HCT116 (cell line): Measurements from ENCODE around the gene ZNF784. TPM values are rescaled to one million over a fixed set of nuclear protein-coding genes. Genes with fewer than 3 reads are reported as not detected.

Experiments
- ATAC-seq: fragments of 200-7000 bp; cut with Tn5 transposase; 2 replicates; pipeline ENCODE4 v1.9.1; 2020; ENCODE audit warnings: mild to moderate bottlenecking, moderate library complexity
- BruUV-seq: library from RNA; stranded (reverse); fragments of 400-500 nt; replicated peaks from 2 replicates; lab custom pipeline; 2021; lab: Mats Ljungman, UMichigan
- CTCF ChIA-PET: fragments of 300-600 bp; sonication (Branson Sonifier 250); formaldehyde crosslinking; loops from one replicate; lab custom pipeline; 2021; ENCODE audit warnings: antibody characterized with exemption; lab: Charles Lee
- POLR2A ChIA-PET: fragments of 300-600, 350-600 bp; sonication (Branson Sonifier 250); formaldehyde crosslinking; loops from one replicate; lab custom pipeline; 2021; ENCODE audit warnings: antibody characterized with exemption; lab: Charles Lee
- RAD21 ChIA-PET, 2 experiments: fragments of 300-600 bp; sonication (Branson Sonifier 250); formaldehyde crosslinking; loops; one replicate each; lab custom pipeline; 2023; ENCODE audit warnings: low total read pairs in 2 of 2; ENCODE audit not compliant: uncharacterized antibody in 2 of 2, unreplicated experiment in 2 of 2, low non-redundant PET in 1 of 2; lab: Charles Lee
- DNase-seq: peaks from one replicate; pipeline ENCODE4 v3.0.0-alpha.2; 2010; ENCODE audit warnings: low read depth, low spot score
- H2AFZ ChIP-seq: fragments of 200-600 bp; shearing (Covaris generic), sonication (generic); 2 replicates; pipeline ENCODE4 v1.6.1; 2017; ENCODE audit warnings: low read depth, mixed run types, mixed read lengths, antibody characterized with exemption, low read length; ENCODE audit not compliant: poor library complexity, severe bottlenecking
- H3K27ac ChIP-seq: 2 replicates; pipeline ENCODE4 v1.5.1; 2012; ENCODE audit warnings: low read depth, low read length
- H3K27me3 ChIP-seq: fragments of 200-600 bp; sonication (generic); 2 replicates; pipeline ENCODE4 v1.6.1; 2016; ENCODE audit warnings: mixed run types, low read length, mixed read lengths; ENCODE audit not compliant: insufficient read depth
- H3K36me3 ChIP-seq, 2 experiments: fragments of 200-500 bp in 1 of 2; fragments of 200-600 bp in 1 of 2; sonication (Bioruptor generic) in 1 of 2; sonication (generic) in 1 of 2; 2 replicates each; pipeline versions ENCODE4 v1.5.1 to v1.6.1; 2014 to 2016; ENCODE audit warnings: low read length in 2 of 2, inconsistent platforms in 1 of 2, mixed read lengths in 1 of 2, mixed run types in 1 of 2; ENCODE audit not compliant: insufficient read depth in 2 of 2, control insufficient read depth in 1 of 2
- H3K4me1 ChIP-seq, 2 experiments: fragments of 200-600 bp in 1 of 2; sonication (generic) in 1 of 2; 2 replicates each; pipeline versions ENCODE4 v1.5.1 to v1.6.1; 2012 to 2017; ENCODE audit warnings: low read length in 2 of 2, inconsistent platforms in 1 of 2, mild to moderate bottlenecking in 1 of 2, mixed read lengths in 1 of 2, mixed run types in 1 of 2, moderate library complexity in 1 of 2; ENCODE audit not compliant: insufficient read depth in 2 of 2, control insufficient read depth in 1 of 2
- H3K4me2 ChIP-seq: fragments of 200-600 bp; sonication (generic); 2 replicates; pipeline ENCODE4 v1.6.1; 2017; ENCODE audit warnings: mixed run types, low read length, mixed read lengths
- H3K4me3 ChIP-seq, 2 experiments: fragments of 200-600 bp in 1 of 2; sonication (generic) in 1 of 2; replicated peaks in 1 of 2; 2 replicates each; pipeline ENCODE4 v1.5.1; 2011 to 2016; ENCODE audit warnings: low read length in 2 of 2, control low read depth in 1 of 2, low read depth in 1 of 2, mild to moderate bottlenecking in 1 of 2, mixed read lengths in 1 of 2, mixed run types in 1 of 2
- H3K79me2 ChIP-seq: fragments of 200-600 bp; sonication (generic); 2 replicates; pipeline ENCODE4 v1.6.1; 2017; ENCODE audit warnings: mild to moderate bottlenecking, mixed run types, low read length, moderate library complexity, mixed read lengths; ENCODE audit not compliant: insufficient read depth
- H3K9ac ChIP-seq: fragments of 200-600 bp; sonication (generic); 2 replicates; pipeline ENCODE4 v1.6.1; 2016; ENCODE audit warnings: low read length, mixed read lengths
- H3K9me2 ChIP-seq: fragments of 200-600 bp; sonication (generic), shearing (Covaris generic); 2 replicates; pipeline ENCODE4 v1.6.1; 2017; ENCODE audit warnings: mixed run types, mild to moderate bottlenecking, moderate library complexity; ENCODE audit not compliant: insufficient read depth
- H3K9me3 ChIP-seq, 2 experiments: fragments of 200-500 bp in 1 of 2; fragments of 200-600 bp in 1 of 2; sonication (Bioruptor generic) in 1 of 2; sonication (generic) in 1 of 2; 2 replicates each; pipeline ENCODE4 v1.6.1; 2014 to 2017; ENCODE audit warnings: low read length in 2 of 2, mixed read lengths in 2 of 2, inconsistent platforms in 1 of 2, low read depth in 1 of 2, mild to moderate bottlenecking in 1 of 2, mixed run types in 1 of 2, moderate library complexity in 1 of 2; ENCODE audit not compliant: control insufficient read depth in 1 of 2, insufficient read depth in 1 of 2
- H4K20me1 ChIP-seq: fragments of 200-600 bp; sonication (generic), shearing (Covaris generic); 2 replicates; pipeline ENCODE4 v1.6.1; 2017; ENCODE audit warnings: mixed run types, mild to moderate bottlenecking, moderate library complexity; ENCODE audit not compliant: insufficient read depth
- CEBPB ChIP-seq: IDR thresholded peaks from 2 replicates; pipeline ENCODE4 v1.6.1; 2012; ENCODE audit warnings: low read depth
- ELF1 ChIP-seq: IDR thresholded peaks from 2 replicates; pipeline ENCODE4 v1.6.1; 2012; ENCODE audit warnings: low read depth, borderline replicate concordance
- EZH2 ChIP-seq: fragments of 200-600 bp; sonication (generic); IDR thresholded peaks from 2 replicates; pipeline ENCODE4 v1.6.1; 2017; ENCODE audit warnings: antibody characterized with exemption, mixed run types
- JUND ChIP-seq: IDR thresholded peaks from 2 replicates; pipeline ENCODE4 v1.6.1; 2012
- POLR2AphosphoS5 ChIP-seq: IDR thresholded peaks from 2 replicates; pipeline ENCODE4 v1.6.1; 2011; ENCODE audit warnings: mild to moderate bottlenecking, low read depth, low read length, moderate library complexity
- SRF ChIP-seq: IDR thresholded peaks from 2 replicates; pipeline ENCODE4 v1.6.1; 2012; ENCODE audit warnings: low read depth
- TCF7L2 ChIP-seq: IDR thresholded peaks from 2 replicates; pipeline ENCODE4 v1.7.0; 2011; ENCODE audit warnings: borderline replicate concordance, inconsistent platforms; ENCODE audit not compliant: insufficient read depth, insufficient read length; ENCODE audit errors: extremely low read depth
- YY1 ChIP-seq: IDR thresholded peaks from 2 replicates; pipeline ENCODE4 v1.6.1; 2011; ENCODE audit warnings: low read length, low read depth, moderate library complexity, mild to moderate bottlenecking; ENCODE audit not compliant: insufficient replicate concordance; ENCODE audit errors: extremely low read depth
- intact Hi-C: fragments of 100-400 bp; cut with micrococcal nuclease; formaldehyde crosslinking; loops from 2 replicates; pipeline ENCODE4 v1.10.0; 2022
- total RNA-seq: library from RNA; stranded (reverse); gene quantifications from one replicate; pipeline ENCODE4 v1.2.1, GENCODE V29; 2021; ENCODE audit not compliant: unreplicated experiment
- TF ChIP-seq, protein P1 (sequence below), 3 experiments: fragments of 200-600 bp in 1 of 3; sonication (generic) in 1 of 3; IDR thresholded peaks in 2 of 3; conservative IDR thresholded peaks in 1 of 3; 2 replicates each; pipeline ENCODE4 v1.5.1; 2012 to 2017; ENCODE audit warnings: low read depth in 2 of 3, low read length in 2 of 3, antibody characterized with exemption in 1 of 3, borderline replicate concordance in 1 of 3, control low read depth in 1 of 3, mild to moderate bottlenecking in 1 of 3, mixed read lengths in 1 of 3, mixed run types in 1 of 3, moderate library complexity in 1 of 3; ENCODE audit not compliant: insufficient read depth in 1 of 3
- TF ChIP-seq, protein P2 (sequence below): IDR thresholded peaks from 2 replicates; pipeline ENCODE4 v1.6.1; 2012
- TF ChIP-seq, protein P3 (sequence below): IDR thresholded peaks from 2 replicates; pipeline ENCODE4 v1.6.1; 2012; ENCODE audit warnings: low read depth

The ZNF784 gene
- total RNA-seq, 1 experiment from 2014 or later, result 5.3 TPM

GRCh38 chr19:55618426-55618825, 5.9 kb downstream of the ZNF784 start:
- H3K4me2 ChIP-seq, result no peak overlapping the region
- H3K9ac ChIP-seq, result no peak overlapping the region
- TF ChIP-seq POLR2AphosphoS5, result no peak
- no peak for TF ChIP-seq SRF
- TF ChIP-seq TCF7L2, result no peak
- DNase-seq (no peak), ATAC-seq (no peak)
- peaks cover 0 to under 1% of the 10 kb centered on the region in 2 experiments; a peak in 2 of 4 replicates for H3K4me1 ChIP-seq
- BruUV-seq, result no TSS peak
- H3K9me3 ChIP-seq, result no peaks in the 10 kb centered on the region
- H3K27me3 ChIP-seq, result no peaks in the 10 kb centered on the region
- H3K27ac ChIP-seq, result no peak overlapping the region
- RAD21 ChIA-PET, result interaction anchor here in 1 of 2 experiments (0.6 kb wide), 1 partner anchor 412 kb away, joined by 3 read pairs; no protein-coding TSS in a partner anchor
- H3K79me2 ChIP-seq, result no peaks in the 10 kb centered on the region
- intact Hi-C loops, result no loop called here
- no peak overlapping the region for H3K4me3 ChIP-seq
- no peak overlapping the region for H2AFZ ChIP-seq
- CTCF ChIA-PET, result interaction anchor here (1.6 kb wide), 1 partner anchor 12 kb away, joined by 5 read pairs; no protein-coding TSS in a partner anchor
- peaks cover 0 to 6% of the 10 kb centered on the region in 2 experiments; a peak in 2 of 4 replicates for H3K36me3 ChIP-seq
- H3K9me2 ChIP-seq, result no peaks in the 10 kb centered on the region
- H4K20me1 ChIP-seq, result no peaks in the 10 kb centered on the region
- POLR2A ChIA-PET, result no interaction called here

GRCh38 chr19:55617426-55617825, 6.9 kb downstream of the ZNF784 start:
- intact Hi-C loops, result no loop called here
- no peak overlapping the region for H3K4me3 ChIP-seq
- H3K9ac ChIP-seq, result no peak overlapping the region
- BruUV-seq, result no TSS peak
- no peaks in the 10 kb centered on the region for H3K27me3 ChIP-seq
- H2AFZ ChIP-seq, result no peak overlapping the region
- H3K79me2 ChIP-seq, result no peaks in the 10 kb centered on the region
- no peaks in the 10 kb centered on the region for H3K9me2 ChIP-seq
- ChIA-PET POLR2A (no interaction called here), RAD21 (no interaction called here), CTCF (interaction anchor here (1.6 kb wide), 1 partner anchor 11 kb away, joined by 5 read pairs; no protein-coding TSS in a partner anchor)
- no peaks in the 10 kb centered on the region for H4K20me1 ChIP-seq
- H3K4me2 ChIP-seq, result no peak overlapping the region
- no peak for ATAC-seq
- H3K27ac ChIP-seq, result no peak overlapping the region
- DNase-seq, result no peak
- no peaks in the 10 kb centered on the region for H3K9me3 ChIP-seq
- H3K36me3 ChIP-seq, result peaks cover 0 to 6% of the 10 kb centered on the region in 2 experiments; a peak in 2 of 4 replicates
- H3K4me1 ChIP-seq, result no peaks in the 10 kb centered on the region
- TF ChIP-seq JUND (no peak), POLR2AphosphoS5 (no peak), YY1 (no peak), ELF1 (no peak), EZH2 (no peak), TCF7L2 (no peak), CEBPB (no peak)
- TF ChIP-seq, protein P1, sequence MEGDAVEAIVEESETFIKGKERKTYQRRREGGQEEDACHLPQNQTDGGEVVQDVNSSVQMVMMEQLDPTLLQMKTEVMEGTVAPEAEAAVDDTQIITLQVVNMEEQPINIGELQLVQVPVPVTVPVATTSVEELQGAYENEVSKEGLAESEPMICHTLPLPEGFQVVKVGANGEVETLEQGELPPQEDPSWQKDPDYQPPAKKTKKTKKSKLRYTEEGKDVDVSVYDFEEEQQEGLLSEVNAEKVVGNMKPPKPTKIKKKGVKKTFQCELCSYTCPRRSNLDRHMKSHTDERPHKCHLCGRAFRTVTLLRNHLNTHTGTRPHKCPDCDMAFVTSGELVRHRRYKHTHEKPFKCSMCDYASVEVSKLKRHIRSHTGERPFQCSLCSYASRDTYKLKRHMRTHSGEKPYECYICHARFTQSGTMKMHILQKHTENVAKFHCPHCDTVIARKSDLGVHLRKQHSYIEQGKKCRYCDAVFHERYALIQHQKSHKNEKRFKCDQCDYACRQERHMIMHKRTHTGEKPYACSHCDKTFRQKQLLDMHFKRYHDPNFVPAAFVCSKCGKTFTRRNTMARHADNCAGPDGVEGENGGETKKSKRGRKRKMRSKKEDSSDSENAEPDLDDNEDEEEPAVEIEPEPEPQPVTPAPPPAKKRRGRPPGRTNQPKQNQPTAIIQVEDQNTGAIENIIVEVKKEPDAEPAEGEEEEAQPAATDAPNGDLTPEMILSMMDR (IDR thresholded peaks at IDR 0.05 in 2 of 3, conservative IDR thresholded peaks at IDR 0.05 in 1 of 3; ENCODE audit: borderline replicate concordance in 1 of 3, insufficient read depth in 1 of 3, low read depth in 2 of 3, low read length in 2 of 3), result no peak
- TF ChIP-seq, protein P2, sequence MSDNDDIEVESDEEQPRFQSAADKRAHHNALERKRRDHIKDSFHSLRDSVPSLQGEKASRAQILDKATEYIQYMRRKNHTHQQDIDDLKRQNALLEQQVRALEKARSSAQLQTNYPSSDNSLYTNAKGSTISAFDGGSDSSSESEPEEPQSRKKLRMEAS, result no peak
- TF ChIP-seq, protein P3, sequence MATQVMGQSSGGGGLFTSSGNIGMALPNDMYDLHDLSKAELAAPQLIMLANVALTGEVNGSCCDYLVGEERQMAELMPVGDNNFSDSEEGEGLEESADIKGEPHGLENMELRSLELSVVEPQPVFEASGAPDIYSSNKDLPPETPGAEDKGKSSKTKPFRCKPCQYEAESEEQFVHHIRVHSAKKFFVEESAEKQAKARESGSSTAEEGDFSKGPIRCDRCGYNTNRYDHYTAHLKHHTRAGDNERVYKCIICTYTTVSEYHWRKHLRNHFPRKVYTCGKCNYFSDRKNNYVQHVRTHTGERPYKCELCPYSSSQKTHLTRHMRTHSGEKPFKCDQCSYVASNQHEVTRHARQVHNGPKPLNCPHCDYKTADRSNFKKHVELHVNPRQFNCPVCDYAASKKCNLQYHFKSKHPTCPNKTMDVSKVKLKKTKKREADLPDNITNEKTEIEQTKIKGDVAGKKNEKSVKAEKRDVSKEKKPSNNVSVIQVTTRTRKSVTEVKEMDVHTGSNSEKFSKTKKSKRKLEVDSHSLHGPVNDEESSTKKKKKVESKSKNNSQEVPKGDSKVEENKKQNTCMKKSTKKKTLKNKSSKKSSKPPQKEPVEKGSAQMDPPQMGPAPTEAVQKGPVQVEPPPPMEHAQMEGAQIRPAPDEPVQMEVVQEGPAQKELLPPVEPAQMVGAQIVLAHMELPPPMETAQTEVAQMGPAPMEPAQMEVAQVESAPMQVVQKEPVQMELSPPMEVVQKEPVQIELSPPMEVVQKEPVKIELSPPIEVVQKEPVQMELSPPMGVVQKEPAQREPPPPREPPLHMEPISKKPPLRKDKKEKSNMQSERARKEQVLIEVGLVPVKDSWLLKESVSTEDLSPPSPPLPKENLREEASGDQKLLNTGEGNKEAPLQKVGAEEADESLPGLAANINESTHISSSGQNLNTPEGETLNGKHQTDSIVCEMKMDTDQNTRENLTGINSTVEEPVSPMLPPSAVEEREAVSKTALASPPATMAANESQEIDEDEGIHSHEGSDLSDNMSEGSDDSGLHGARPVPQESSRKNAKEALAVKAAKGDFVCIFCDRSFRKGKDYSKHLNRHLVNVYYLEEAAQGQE, result no peak
